DOHH2 (cell line): ENCODE results near the gene WNT3.
"Not testable (repeated sequence)": the region's sequence is repeated elsewhere in the genome, so short reads cannot be mapped to it uniquely, and the experiment has no call there.

Source experiments
- H3F3A ChIP-seq: fragments of 200-600 bp; sonication (generic), shearing (Covaris generic); 2 replicates; pipeline ENCODE4 v1.6.0; 2016; ENCODE audit warnings: antibody characterized with exemption, mild to moderate bottlenecking; ENCODE audit not compliant: control insufficient read depth, insufficient read depth
- H3K27ac ChIP-seq: fragments of 200-600 bp; sonication (generic); 2 replicates; pipeline ENCODE4 v1.5.1; 2014; ENCODE audit warnings: low read depth, mild to moderate bottlenecking, low read length, moderate library complexity
- H3K27me3 ChIP-seq: fragments of 200-600 bp; sonication (generic); 2 replicates; pipeline ENCODE4 v1.6.1; 2014; ENCODE audit warnings: mild to moderate bottlenecking, low read length, mixed read lengths; ENCODE audit not compliant: control insufficient read depth
- H3K36me3 ChIP-seq: fragments of 200-600 bp; sonication (generic); 2 replicates; pipeline ENCODE4 v1.6.1; 2014; ENCODE audit warnings: mild to moderate bottlenecking, low read length, moderate library complexity, mixed read lengths; ENCODE audit not compliant: control insufficient read depth
- H3K4me1 ChIP-seq: fragments of 200-600 bp; sonication (generic); 2 replicates; pipeline ENCODE4 v1.6.1; 2014; ENCODE audit warnings: mild to moderate bottlenecking, low read length, mixed read lengths; ENCODE audit not compliant: control insufficient read depth
- H3K4me2 ChIP-seq: fragments of 200-600 bp; sonication (generic); 2 replicates; pipeline ENCODE4 v1.6.0; 2014; ENCODE audit warnings: mild to moderate bottlenecking, low read length, moderate library complexity
- H3K4me3 ChIP-seq: fragments of 200-600 bp; sonication (generic); 2 replicates; pipeline ENCODE4 v1.5.1; 2014; ENCODE audit warnings: mild to moderate bottlenecking, low read length, mixed read lengths
- H3K79me2 ChIP-seq: fragments of 200-600 bp; sonication (generic); 2 replicates; pipeline ENCODE4 v1.6.1; 2014; ENCODE audit warnings: mild to moderate bottlenecking, low read length, mixed read lengths; ENCODE audit not compliant: control insufficient read depth
- H3K9me2 ChIP-seq: fragments of 200-600 bp; sonication (generic); replicated peaks from 2 replicates; pipeline ENCODE4 v1.6.1; 2014; ENCODE audit warnings: mild to moderate bottlenecking, low read length, mixed read lengths; ENCODE audit not compliant: control insufficient read depth
- H3K9me3 ChIP-seq: fragments of 200-600 bp; sonication (generic); 2 replicates; pipeline ENCODE4 v1.6.1; 2014; ENCODE audit warnings: antibody characterized with exemption, low read length, mixed read lengths; ENCODE audit not compliant: control insufficient read depth, insufficient read depth
- H4K20me1 ChIP-seq: fragments of 200-600 bp; sonication (generic); 2 replicates; pipeline ENCODE4 v1.6.0; 2014; ENCODE audit warnings: low read depth, mild to moderate bottlenecking, antibody characterized with exemption, low read length, moderate library complexity; ENCODE audit not compliant: control insufficient read depth, insufficient read depth
- EZH2phosphoT487 ChIP-seq: fragments of 200-600 bp; sonication (generic); IDR thresholded peaks from 2 replicates; pipeline ENCODE4 v1.6.1; 2017; ENCODE audit warnings: borderline replicate concordance, mild to moderate bottlenecking, antibody characterized with exemption, low read length, moderate library complexity, mixed read lengths
- TF ChIP-seq, protein P1 (sequence below): fragments of 200-600 bp; sonication (generic); IDR thresholded peaks from one replicate; pipeline ENCODE4 v1.5.1; 2014; ENCODE audit warnings: antibody characterized with exemption, mild to moderate bottlenecking, low read depth, low read length; ENCODE audit not compliant: poor library complexity, severe bottlenecking

Gene WNT3

GRCh38 chr17:46841561-46842379, 23.3 kb upstream of the WNT3 start:
- no peak overlapping the region for H3K27ac ChIP-seq
- peaks cover 18% of the 10 kb centered on the region for H3K9me3 ChIP-seq
- no peaks in the 10 kb centered on the region for H4K20me1 ChIP-seq
- H3K4me2 ChIP-seq, result no peak overlapping the region
- H3K4me3 ChIP-seq, result no peak overlapping the region
- no peaks in the 10 kb centered on the region for H3K4me1 ChIP-seq
- no peaks in the 10 kb centered on the region for H3K36me3 ChIP-seq
- no peaks in the 10 kb centered on the region for H3K79me2 ChIP-seq
- no peaks in the 10 kb centered on the region for H3K9me2 ChIP-seq
- TF ChIP-seq, protein P1, sequence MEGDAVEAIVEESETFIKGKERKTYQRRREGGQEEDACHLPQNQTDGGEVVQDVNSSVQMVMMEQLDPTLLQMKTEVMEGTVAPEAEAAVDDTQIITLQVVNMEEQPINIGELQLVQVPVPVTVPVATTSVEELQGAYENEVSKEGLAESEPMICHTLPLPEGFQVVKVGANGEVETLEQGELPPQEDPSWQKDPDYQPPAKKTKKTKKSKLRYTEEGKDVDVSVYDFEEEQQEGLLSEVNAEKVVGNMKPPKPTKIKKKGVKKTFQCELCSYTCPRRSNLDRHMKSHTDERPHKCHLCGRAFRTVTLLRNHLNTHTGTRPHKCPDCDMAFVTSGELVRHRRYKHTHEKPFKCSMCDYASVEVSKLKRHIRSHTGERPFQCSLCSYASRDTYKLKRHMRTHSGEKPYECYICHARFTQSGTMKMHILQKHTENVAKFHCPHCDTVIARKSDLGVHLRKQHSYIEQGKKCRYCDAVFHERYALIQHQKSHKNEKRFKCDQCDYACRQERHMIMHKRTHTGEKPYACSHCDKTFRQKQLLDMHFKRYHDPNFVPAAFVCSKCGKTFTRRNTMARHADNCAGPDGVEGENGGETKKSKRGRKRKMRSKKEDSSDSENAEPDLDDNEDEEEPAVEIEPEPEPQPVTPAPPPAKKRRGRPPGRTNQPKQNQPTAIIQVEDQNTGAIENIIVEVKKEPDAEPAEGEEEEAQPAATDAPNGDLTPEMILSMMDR, result no peak
- no peaks in the 10 kb centered on the region for H3K27me3 ChIP-seq
- no peaks in the 10 kb centered on the region for H3F3A ChIP-seq

GRCh38 chr17:46840596-46840995, 22.1 kb upstream of the WNT3 start:
- H3K4me1 ChIP-seq, H3K9me2 ChIP-seq, H3K27ac ChIP-seq, H3K36me3 ChIP-seq, H3F3A ChIP-seq, H3K4me3 ChIP-seq, H4K20me1 ChIP-seq, H3K79me2 ChIP-seq, H3K4me2 ChIP-seq, H3K27me3 ChIP-seq: not testable (repeated sequence)
- peaks cover 18% of the 10 kb centered on the region for H3K9me3 ChIP-seq

GRCh38 chr17:46839211-46839610, 20.7 kb upstream of the WNT3 start:
- Histone ChIP-seq H3K4me3 (no peak overlapping the region), H3K9me2 (no peaks in the 10 kb centered on the region), H3F3A (no peaks in the 10 kb centered on the region; the same call in 1 of the 2 replicates), H3K4me1 (no peaks in the 10 kb centered on the region), H3K27me3 (no peaks in the 10 kb centered on the region; the same call in 1 of the 2 replicates), H3K79me2 (no peaks in the 10 kb centered on the region), H3K27ac (no peak overlapping the region), H3K36me3 (no peaks in the 10 kb centered on the region), H3K9me3 (peaks cover 18% of the 10 kb centered on the region), H4K20me1 (no peaks in the 10 kb centered on the region), H3K4me2 (no peak overlapping the region)
- TF ChIP-seq EZH2phosphoT487, result no peak
- TF ChIP-seq, protein P1, result no peak

DNA sequence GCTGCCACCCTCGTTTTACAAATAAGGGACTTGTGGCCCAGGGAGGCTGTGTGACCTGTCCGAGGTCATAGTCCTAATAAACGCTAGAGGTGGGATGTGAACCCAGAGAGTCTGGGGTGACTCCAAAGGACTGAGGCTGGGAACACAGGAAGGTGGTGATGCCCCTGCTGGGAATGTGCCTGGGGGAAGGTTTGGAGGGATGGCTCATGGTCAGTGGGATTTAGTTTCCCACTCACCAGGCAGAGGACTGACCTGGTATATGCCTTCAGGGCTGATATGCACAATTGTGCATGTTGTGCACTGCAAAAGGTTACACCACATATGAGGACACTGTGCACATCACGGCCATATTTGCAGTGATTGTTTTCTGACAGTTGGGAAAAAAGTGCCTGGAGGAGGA, 19.0 kb upstream of the WNT3 start:
- Histone ChIP-seq H3K27ac (no peak overlapping the region), H3K4me3 (no peak overlapping the region), H3K27me3 (no peaks in the 10 kb centered on the region; the same call in 1 of the 2 replicates), H3K4me1 (no peaks in the 10 kb centered on the region), H3K36me3 (no peaks in the 10 kb centered on the region), H3K79me2 (no peaks in the 10 kb centered on the region), H3K9me3 (peaks cover 8% of the 10 kb centered on the region; the same call in 1 of the 2 replicates), H3K9me2 (no peaks in the 10 kb centered on the region), H3F3A (no peaks in the 10 kb centered on the region; the same call in 1 of the 2 replicates), H3K4me2 (no peak overlapping the region), H4K20me1 (no peaks in the 10 kb centered on the region)
- TF ChIP-seq EZH2phosphoT487, result no peak
- TF ChIP-seq, protein P1, result no peak
